Measurements from ENCODE around the gene SLC7A5. TPM values are rescaled to one million over a fixed set of nuclear protein-coding genes. Genes with fewer than 3 reads are reported as not detected.

SLC7A5 gene
- polyA plus RNA-seq, 1 experiment: 60.2 TPM

DNA sequence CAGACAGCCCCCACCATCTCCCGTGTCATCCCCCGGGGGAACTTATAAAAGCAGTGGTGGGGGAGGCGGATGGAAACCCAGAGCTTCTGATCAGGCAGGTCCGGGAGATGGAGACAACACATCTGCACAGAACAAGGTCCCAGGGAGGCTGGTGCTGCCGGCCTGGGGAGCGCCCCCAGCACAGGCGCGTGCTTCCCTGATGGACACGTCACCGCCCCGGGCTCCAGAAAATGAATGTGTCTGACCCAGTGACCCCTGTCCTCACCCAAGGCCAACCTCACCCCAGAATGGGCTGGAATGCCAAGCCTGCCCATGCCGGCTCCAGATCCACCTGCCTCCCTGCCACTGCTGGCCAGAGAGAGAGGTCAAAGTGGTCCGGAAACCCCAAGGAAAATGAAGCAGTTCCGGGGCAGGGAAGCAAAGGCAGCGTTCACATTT, 12.5 kb downstream of the SLC7A5 start:
- no peak for DNase-seq (ENCODE audit: low read depth)
- H3K27me3 ChIP-seq (ENCODE audit: control insufficient read depth, insufficient read depth, low read length): no peaks in the 10 kb centered on the region
- ChIA-PET POLR2A (no interaction called here), CTCF (interaction anchor here (1.7 to 1.9 kb wide), 2 partner anchors 14 to 77 kb away, joined by 4 to 6 read pairs; no protein-coding TSS in a partner anchor)
- peaks cover 12% of the 10 kb centered on the region for H3K36me3 ChIP-seq (ENCODE audit: control insufficient read depth, insufficient read depth, low read length)
- no peak overlapping the region for H3K4me3 ChIP-seq (ENCODE audit: low read depth, low read length)
- TF ChIP-seq CTCF (IDR thresholded peaks at IDR 0.05; ENCODE audit: insufficient read depth, low read depth, low read length): no peak

GRCh38 chr16:87855852-87856715, 13.2 kb downstream of the SLC7A5 start:
- Histone ChIP-seq H3K4me3 (ENCODE audit: low read depth, low read length) (no peak overlapping the region), H3K36me3 (ENCODE audit: control insufficient read depth, insufficient read depth, low read length) (peaks cover 15% of the 10 kb centered on the region), H3K27me3 (ENCODE audit: control insufficient read depth, insufficient read depth, low read length) (no peaks in the 10 kb centered on the region)
- CTCF ChIA-PET: interaction anchor here (1.7 to 1.9 kb wide), 2 partner anchors 15 to 77 kb away, joined by 4 to 6 read pairs; no protein-coding TSS in a partner anchor
- no peak for TF ChIP-seq CTCF (IDR thresholded peaks at IDR 0.05; ENCODE audit: insufficient read depth, low read depth, low read length)
- POLR2A ChIA-PET: no interaction called here
- no peak for DNase-seq (ENCODE audit: low read depth)

DNA sequence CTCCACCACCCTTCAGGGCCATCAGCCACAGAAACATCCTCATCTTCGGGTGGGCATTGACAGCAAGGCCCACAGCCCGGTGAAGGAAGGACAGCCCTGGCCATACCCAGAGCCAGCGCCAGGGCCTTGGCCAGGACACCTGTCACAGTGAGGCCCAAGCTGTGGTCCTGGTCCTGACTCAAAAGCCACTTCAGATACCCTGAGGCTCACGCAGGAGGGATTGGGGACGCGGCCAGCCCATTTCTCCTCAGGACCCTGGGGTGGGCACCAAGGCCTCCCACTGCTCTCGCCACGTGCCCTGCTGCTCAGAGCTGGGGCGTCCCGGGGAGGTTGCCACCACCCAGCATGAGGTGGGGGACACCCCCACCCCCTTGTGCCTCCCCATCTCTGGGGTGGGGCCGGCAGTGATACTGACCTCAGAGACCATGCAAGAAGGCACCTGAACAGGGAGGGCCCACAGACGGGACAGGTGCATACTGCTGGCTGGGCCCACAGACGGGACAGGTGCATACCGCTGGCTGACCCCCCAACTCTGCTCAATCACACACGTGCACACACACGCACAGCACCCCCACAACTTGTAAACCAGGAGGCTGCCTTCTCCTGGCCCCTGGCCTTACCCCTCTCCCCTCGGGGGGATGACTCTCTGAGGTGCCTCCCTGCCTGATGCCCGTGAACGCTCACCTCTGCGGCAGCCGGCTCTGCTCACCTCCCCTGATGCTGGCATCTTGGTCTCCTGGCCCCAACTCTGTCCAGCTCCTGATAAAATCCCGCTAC, 14.2 kb downstream of the SLC7A5 start:
- peaks cover 22% of the 10 kb centered on the region for H3K36me3 ChIP-seq (ENCODE audit: control insufficient read depth, insufficient read depth, low read length)
- ChIA-PET POLR2A (no interaction called here), CTCF (interaction anchor here (1.2 kb wide), 1 partner anchor 76 kb away, joined by 4 read pairs; no protein-coding TSS in a partner anchor)
- no peaks in the 10 kb centered on the region for H3K27me3 ChIP-seq (ENCODE audit: control insufficient read depth, insufficient read depth, low read length)
- no peak overlapping the region for H3K4me3 ChIP-seq (ENCODE audit: low read depth, low read length)
- TF ChIP-seq CTCF (IDR thresholded peaks at IDR 0.05; ENCODE audit: insufficient read depth, low read depth, low read length): no peak
- no peak for DNase-seq (ENCODE audit: low read depth)

GRCh38 chr16:87854053-87854906, 15.0 kb downstream of the SLC7A5 start:
- Histone ChIP-seq H3K4me3 (ENCODE audit: low read depth, low read length) (no peak overlapping the region), H3K36me3 (ENCODE audit: control insufficient read depth, insufficient read depth, low read length) (peaks cover 26% of the 10 kb centered on the region), H3K27me3 (ENCODE audit: control insufficient read depth, insufficient read depth, low read length) (no peaks in the 10 kb centered on the region)
- CTCF ChIA-PET: interaction anchor here (1.2 to 9.0 kb wide), 3 partner anchors 16 to 75 kb away, joined by 4 to 98 read pairs (median 15); partner anchors contain the start of gene SLC7A5
- DNase-seq (ENCODE audit: low read depth): no peak
- TF ChIP-seq CTCF (IDR thresholded peaks at IDR 0.05; ENCODE audit: insufficient read depth, low read depth, low read length): no peak
- POLR2A ChIA-PET: no interaction called here

All from BJ (cell line).